H1 (cell line): ENCODE results near the gene SHLD1. TPM values are rescaled to one million over a fixed set of nuclear protein-coding genes. Genes with fewer than 3 reads are reported as not detected.

Experiments
- CHD7 ChIP-seq: fragments of 300-600 bp; sonication (generic); IDR thresholded peaks from 2 replicates; pipeline ENCODE4 v1.7.1; 2012; ENCODE audit warnings: low read length, moderate library complexity, mild to moderate bottlenecking, inconsistent platforms; ENCODE audit not compliant: insufficient replicate concordance
- JUN ChIP-seq: IDR thresholded peaks from 2 replicates; pipeline ENCODE4 v1.6.1; 2011; ENCODE audit warnings: low read depth, mild to moderate bottlenecking, improper control_type of control experiment, low read length
- TEAD4 ChIP-seq: IDR thresholded peaks from 2 replicates; pipeline ENCODE4 v1.6.1; 2012; ENCODE audit warnings: low read depth, low read length, inconsistent platforms, mixed read lengths
- polyA plus RNA-seq, 7 experiments: library from polyadenylated mRNA; depleted of rRNA in 3 of 7; stranded (reverse) in 5 of 7; unstranded in 2 of 7; fragments of >200 nt in 5 of 7; fragments of 200-250 nt in 2 of 7; gene quantifications; 1 replicate in 5 of 7; 2 replicates in 1 of 7; 4 replicates in 1 of 7; pipeline versions ENCODE4 v1.2.1 to v1.2.3, GENCODE V29; 2011 to 2013; ENCODE audit warnings: missing spikeins in 2 of 7, mixed read lengths in 2 of 7
- total RNA-seq: library from RNA; stranded (reverse); fragmentation: NEBNext Ultra II Directional; extraction: Animal tissue kit (Norgen Biotek cat#: 25700); gene quantifications from 2 replicates; pipeline ENCODE4 v1.2.1, GENCODE V29; 2021

SHLD1 gene
- total and polyA plus RNA-seq, 2 of the 8 experiments (the other 6 are each of a cell fraction or from before 2014, with no cell fraction given), result 4.2 to 6.5 TPM

- no peak for TF ChIP-seq CHD7
- TF ChIP-seq TEAD4, result no peak
- TF ChIP-seq JUN, result no peak
Observed at GRCh38 chr20:5900908-5901307, 150.7 kb downstream of the SHLD1 start (continued).
